Right lobe of liver (tissue), 6 donors: Measurements from ENCODE around the gene CPSF6. TPM values are rescaled to one million over a fixed set of nuclear protein-coding genes. Genes with fewer than 3 reads are reported as not detected.
"Not testable (repeated sequence)": the region's sequence is repeated elsewhere in the genome, so short reads cannot be mapped to it uniquely, and the experiment has no call there.

ENCODE experiments used
- ATAC-seq, 4 donors: fragments of 200-7000 bp; cut with Tn5 transposase; one replicate each; pipeline ENCODE4 v1.9.1; 2020; ENCODE audit warnings: mild to moderate bottlenecking in 4 of 4, moderate library complexity in 4 of 4
- DNase-seq, 3 donors: peaks; one replicate each; pipeline ENCODE4 v3.0.0-alpha.2; 2020
- H3K27ac ChIP-seq, 3 donors: fragments of 200-600 bp; one replicate each; pipeline ENCODE4 v1.8.0; 2022
- H3K27me3 ChIP-seq, 2 donors: fragments of 200-600 bp; one replicate each; pipeline ENCODE4 v1.8.0; 2022
- H3K36me3 ChIP-seq, 4 donors: fragments of 200-600 bp; sonication (generic) in 1 of 4; one replicate each; pipeline versions ENCODE4 v1.5.1 to v1.8.0; 2017 to 2022; ENCODE audit warnings: control low read depth in 1 of 4
- H3K4me1 ChIP-seq, 4 donors: fragments of 200-600 bp; sonication (generic) in 1 of 4; one replicate each; pipeline versions ENCODE4 v1.5.1 to v1.8.0; 2017 to 2022; ENCODE audit warnings: control low read depth in 1 of 4
- H3K4me3 ChIP-seq, 3 donors: fragments of 200-600 bp; one replicate each; pipeline ENCODE4 v1.8.0; 2022
- H3K9me3 ChIP-seq, 4 donors: fragments of 200-600 bp; sonication (generic) in 1 of 4; one replicate each; pipeline versions ENCODE4 v1.5.1 to v1.8.0; 2017 to 2022; ENCODE audit warnings: control low read depth in 1 of 4
- CTCF ChIP-seq, 4 donors: fragments of 200-600 bp in 3 of 4; fragments of 450-650 bp in 1 of 4; IDR thresholded peaks; one replicate each; pipeline versions ENCODE4 v1.5.1 to v1.8.0; 2016 to 2022; ENCODE audit warnings: antibody characterized with exemption in 4 of 4, mild to moderate bottlenecking in 2 of 4
- POLR2A ChIP-seq: fragments of 450-650 bp; IDR thresholded peaks from one replicate; pipeline ENCODE4 v1.6.1; 2017; ENCODE audit warnings: antibody characterized with exemption, mild to moderate bottlenecking
- WGBS: methylation state at CpG from one replicate; pipeline ENCODE4 v1.1.6; 2018; ENCODE audit warnings: low coverage, low lambda C conversion rate; ENCODE audit not compliant: insufficient coverage; ENCODE audit errors: missing lambda C conversion rate; 5-methylcytosine and 5-hydroxymethylcytosine counted together
- intact Hi-C, 2 donors: fragments of 100-400 bp; cut with DNase I; formaldehyde crosslinking; loops; one replicate each; pipeline versions ENCODE4 v1.11.2 to v1.14.1; 2022
- long read RNA-seq: library from polyadenylated mRNA; unstranded; transcript quantifications from one replicate; pipeline ENCODE4 v2.0.0, GENCODE V29; 2019
- total RNA-seq, 6 experiments: library from RNA; depleted of rRNA in 2 of 6; stranded (reverse); fragments of >200 nt in 2 of 6; fragmentation: NEBNext Ultra II Directional in 3 of 6; extraction: Animal tissue kit (Norgen Biotek cat#: 25700) in 3 of 6; gene quantifications; one replicate each; pipeline versions ENCODE4 v1.1.0 to v1.2.4, GENCODE V29; 2016 to 2023
- donor health status: DM: no; HTN: yes; CAD: no.
- donor health status: DM: no; HTN: no; CAD: no.
- donor health status: DM: no; HTN: no; CAD: no.
- donor health status: DM: no; HTN: yes; CAD: no.
- donor health status: DM: no; HTN: yes; CAD: no.

CPSF6 gene
- total RNA-seq: 10 to 100 TPM; 11.6 to 25.2 (median 15.9) TPM
- long read RNA-seq, full-length matches to known transcripts: 3 of 5 reads
- long read RNA-seq, partial matches to known transcripts: 1 of 5 reads
- long read RNA-seq, other reads (novel, unspliced or antisense): 1 of 5 reads

- H3K9me3 ChIP-seq: no peaks in the 10 kb centered on the region
- ATAC-seq (peak; percentile 99 to 100 (median 99)), DNase-seq (peak; percentile 98 to 99 (median 98))
- no peaks in the 10 kb centered on the region for H3K36me3 ChIP-seq
- no peak for TF ChIP-seq CTCF (IDR thresholded peaks at IDR 0.05)
- TF ChIP-seq POLR2A: peak; percentile 96
- intact Hi-C loops: no loop called here
- H3K4me1 ChIP-seq: peaks cover 0 to 18% (median 6%) of the 10 kb centered on the region in 4 donors
- 0% methylated on average over 13 of the region's 75 CpGs for WGBS
- no peaks in the 10 kb centered on the region for H3K27me3 ChIP-seq
- H3K27ac ChIP-seq: peak within 1 kb of the TSS; percentile 87 to 92 (median 88)
- peak within 1 kb of the TSS; percentile 67 to 74 (median 70) for H3K4me3 ChIP-seq
These were observed at the start of gene CPSF6 for GRCh38 chr12:69239352-69239921. Gene CPSF6 (plus strand): TSS chr12:69239569. CDS start chr12:69239647, 78 bp downstream.

- no peak overlapping the region for H3K4me3 ChIP-seq
- H3K4me1 ChIP-seq: no peaks in the 10 kb centered on the region
- no peaks in the 10 kb centered on the region for H3K27me3 ChIP-seq
- TF ChIP-seq CTCF (IDR thresholded peaks at IDR 0.05) (peak; percentile 49 to 61 (median 55)), POLR2A (no peak)
- no peaks in the 10 kb centered on the region for H3K36me3 ChIP-seq
- 47% methylated on average over 4 of the region's 4 CpGs for WGBS
- ATAC-seq (peak; percentile 71 to 78 (median 74)), DNase-seq (no peak)
- intact Hi-C loops: no loop called here
- no peak overlapping the region for H3K27ac ChIP-seq
- peaks cover 0 to 10% (median 4%) of the 10 kb centered on the region in 4 donors for H3K9me3 ChIP-seq
These were observed 42.8 kb upstream of the CPSF6 start for GRCh38 chr12:69196302-69197288.

GRCh38 chr12:69199976-69200375, 39.4 kb upstream of the CPSF6 start:
- intact Hi-C loops, H3K36me3 ChIP-seq, H3K27me3 ChIP-seq, DNase-seq, ATAC-seq, H3K27ac ChIP-seq, H3K4me1 ChIP-seq, H3K4me3 ChIP-seq, H3K9me3 ChIP-seq: not testable (repeated sequence)
- whole genome bisulfite sequencing: 100% methylated on average over 1 of the region's 1 CpG

- 64% methylated on average over 4 of the region's 4 CpGs for WGBS
These were observed 35.2 kb upstream of the CPSF6 start for GRCh38 chr12:69204191-69204590.

More at GRCh38 chr12:69204191-69204590, 35.2 kb upstream of the CPSF6 start:
- intact Hi-C loops: no loop called here
- DNase-seq (no peak), ATAC-seq (no peak)
- peaks cover 0 to 10% (median 4%) of the 10 kb centered on the region in 4 donors for H3K9me3 ChIP-seq
- H3K27ac ChIP-seq: no peak overlapping the region
- H3K36me3 ChIP-seq: no peaks in the 10 kb centered on the region
- no peak overlapping the region for H3K4me3 ChIP-seq
- TF ChIP-seq CTCF (IDR thresholded peaks at IDR 0.05): no peak
- no peak for TF ChIP-seq POLR2A
- H3K4me1 ChIP-seq: no peaks in the 10 kb centered on the region
- H3K27me3 ChIP-seq: no peaks in the 10 kb centered on the region
